Measurements from ENCODE around the gene SMOC2. TPM values are rescaled to one million over a fixed set of nuclear protein-coding genes. Genes with fewer than 3 reads are reported as not detected.

SMOC2 gene
- polyA plus RNA-seq, 1 donor from 2014 or later = 0.50 TPM

DNA sequence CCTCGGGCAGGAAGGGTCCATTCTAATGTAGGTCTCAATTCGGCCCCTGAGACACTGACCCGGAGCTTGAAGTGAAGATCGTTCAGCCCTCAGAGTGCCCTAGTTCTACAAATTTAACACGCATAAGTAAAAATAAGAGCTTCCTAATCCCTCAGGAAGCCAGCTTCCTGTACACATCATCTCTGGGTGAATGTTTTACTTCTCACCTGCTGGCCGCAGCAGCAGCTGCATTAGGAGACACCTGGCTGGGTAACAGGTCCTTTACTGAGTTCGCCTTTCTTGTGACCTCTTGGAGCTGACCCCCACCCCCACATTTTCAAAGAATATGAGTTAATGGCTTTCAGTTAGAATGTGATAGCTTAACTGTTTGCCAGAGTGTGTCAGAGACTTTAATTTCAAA is 165.0 kb downstream of the SMOC2 start:
- H2AFZ ChIP-seq (ENCODE audit: low read depth, low read length) = no peak overlapping the region
- TF ChIP-seq TAF1 (IDR thresholded peaks at IDR 0.05; ENCODE audit: low read depth) = no peak
- no peak for TF ChIP-seq RAD21 (conservative IDR thresholded peaks at IDR 0.05)
- TF ChIP-seq, protein P1, sequence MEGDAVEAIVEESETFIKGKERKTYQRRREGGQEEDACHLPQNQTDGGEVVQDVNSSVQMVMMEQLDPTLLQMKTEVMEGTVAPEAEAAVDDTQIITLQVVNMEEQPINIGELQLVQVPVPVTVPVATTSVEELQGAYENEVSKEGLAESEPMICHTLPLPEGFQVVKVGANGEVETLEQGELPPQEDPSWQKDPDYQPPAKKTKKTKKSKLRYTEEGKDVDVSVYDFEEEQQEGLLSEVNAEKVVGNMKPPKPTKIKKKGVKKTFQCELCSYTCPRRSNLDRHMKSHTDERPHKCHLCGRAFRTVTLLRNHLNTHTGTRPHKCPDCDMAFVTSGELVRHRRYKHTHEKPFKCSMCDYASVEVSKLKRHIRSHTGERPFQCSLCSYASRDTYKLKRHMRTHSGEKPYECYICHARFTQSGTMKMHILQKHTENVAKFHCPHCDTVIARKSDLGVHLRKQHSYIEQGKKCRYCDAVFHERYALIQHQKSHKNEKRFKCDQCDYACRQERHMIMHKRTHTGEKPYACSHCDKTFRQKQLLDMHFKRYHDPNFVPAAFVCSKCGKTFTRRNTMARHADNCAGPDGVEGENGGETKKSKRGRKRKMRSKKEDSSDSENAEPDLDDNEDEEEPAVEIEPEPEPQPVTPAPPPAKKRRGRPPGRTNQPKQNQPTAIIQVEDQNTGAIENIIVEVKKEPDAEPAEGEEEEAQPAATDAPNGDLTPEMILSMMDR (IDR thresholded peaks at IDR 0.05; ENCODE audit: poor library complexity, severe bottlenecking) = no peak
- no peak for TF ChIP-seq EP300 (conservative IDR thresholded peaks at IDR 0.05; ENCODE audit: poor library complexity, severe bottlenecking)
- TF ChIP-seq MXI1 (conservative IDR thresholded peaks at IDR 0.05; ENCODE audit: poor library complexity, severe bottlenecking) = no peak
- TF ChIP-seq POLR2AphosphoS5 (IDR thresholded peaks at IDR 0.05) = no peak
- TF ChIP-seq, protein P2, sequence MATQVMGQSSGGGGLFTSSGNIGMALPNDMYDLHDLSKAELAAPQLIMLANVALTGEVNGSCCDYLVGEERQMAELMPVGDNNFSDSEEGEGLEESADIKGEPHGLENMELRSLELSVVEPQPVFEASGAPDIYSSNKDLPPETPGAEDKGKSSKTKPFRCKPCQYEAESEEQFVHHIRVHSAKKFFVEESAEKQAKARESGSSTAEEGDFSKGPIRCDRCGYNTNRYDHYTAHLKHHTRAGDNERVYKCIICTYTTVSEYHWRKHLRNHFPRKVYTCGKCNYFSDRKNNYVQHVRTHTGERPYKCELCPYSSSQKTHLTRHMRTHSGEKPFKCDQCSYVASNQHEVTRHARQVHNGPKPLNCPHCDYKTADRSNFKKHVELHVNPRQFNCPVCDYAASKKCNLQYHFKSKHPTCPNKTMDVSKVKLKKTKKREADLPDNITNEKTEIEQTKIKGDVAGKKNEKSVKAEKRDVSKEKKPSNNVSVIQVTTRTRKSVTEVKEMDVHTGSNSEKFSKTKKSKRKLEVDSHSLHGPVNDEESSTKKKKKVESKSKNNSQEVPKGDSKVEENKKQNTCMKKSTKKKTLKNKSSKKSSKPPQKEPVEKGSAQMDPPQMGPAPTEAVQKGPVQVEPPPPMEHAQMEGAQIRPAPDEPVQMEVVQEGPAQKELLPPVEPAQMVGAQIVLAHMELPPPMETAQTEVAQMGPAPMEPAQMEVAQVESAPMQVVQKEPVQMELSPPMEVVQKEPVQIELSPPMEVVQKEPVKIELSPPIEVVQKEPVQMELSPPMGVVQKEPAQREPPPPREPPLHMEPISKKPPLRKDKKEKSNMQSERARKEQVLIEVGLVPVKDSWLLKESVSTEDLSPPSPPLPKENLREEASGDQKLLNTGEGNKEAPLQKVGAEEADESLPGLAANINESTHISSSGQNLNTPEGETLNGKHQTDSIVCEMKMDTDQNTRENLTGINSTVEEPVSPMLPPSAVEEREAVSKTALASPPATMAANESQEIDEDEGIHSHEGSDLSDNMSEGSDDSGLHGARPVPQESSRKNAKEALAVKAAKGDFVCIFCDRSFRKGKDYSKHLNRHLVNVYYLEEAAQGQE (IDR thresholded peaks at IDR 0.05; ENCODE audit: borderline replicate concordance) = no peak
- TF ChIP-seq EZH2 (IDR thresholded peaks at IDR 0.05; ENCODE audit: borderline replicate concordance, insufficient read depth, low read length, poor library complexity, severe bottlenecking) = no peak
- no peak for TF ChIP-seq SMC3 (conservative IDR thresholded peaks at IDR 0.05; ENCODE audit: poor library complexity)
- H4K20me1 ChIP-seq (ENCODE audit: insufficient read depth) = no peaks in the 10 kb centered on the region
- no peaks in the 10 kb centered on the region for H3K79me2 ChIP-seq (replicated peaks; ENCODE audit: insufficient read depth, low read length)
- H3F3A ChIP-seq (ENCODE audit: insufficient read depth, low read length, poor library complexity, severe bottlenecking) = peaks cover 3% of the 10 kb centered on the region
- H3K9me2 ChIP-seq (ENCODE audit: insufficient read depth, low read length) = no peaks in the 10 kb centered on the region
- no peaks in the 10 kb centered on the region for H3K36me3 ChIP-seq (ENCODE audit: insufficient read depth, low read length)
- H3K4me3 ChIP-seq (ENCODE audit: low read length) = no peak overlapping the region
- no peaks in the 10 kb centered on the region for H3K27me3 ChIP-seq (ENCODE audit: insufficient read depth, low read depth, low read length)
- H3K9ac ChIP-seq (ENCODE audit: low read length) = no peak overlapping the region
- no peak overlapping the region for H3K27ac ChIP-seq (ENCODE audit: low read length)
- H3K9me3 ChIP-seq (ENCODE audit: low read length) = no peaks in the 10 kb centered on the region
- H3K4me2 ChIP-seq (ENCODE audit: low read length) = no peak overlapping the region

- no peak overlapping the region for H3K4me2 ChIP-seq (ENCODE audit: low read length)
- H3K9me2 ChIP-seq (ENCODE audit: insufficient read depth, low read length) = no peaks in the 10 kb centered on the region
- no peaks in the 10 kb centered on the region for H3K36me3 ChIP-seq (ENCODE audit: insufficient read depth, low read length)
- no peak overlapping the region for H3K9ac ChIP-seq (ENCODE audit: low read length)
- no peaks in the 10 kb centered on the region for H4K20me1 ChIP-seq (ENCODE audit: insufficient read depth)
- H3K4me3 ChIP-seq (ENCODE audit: low read length) = no peak overlapping the region
- H3F3A ChIP-seq (ENCODE audit: insufficient read depth, low read length, poor library complexity, severe bottlenecking) = no peaks in the 10 kb centered on the region
- no peaks in the 10 kb centered on the region for H3K79me2 ChIP-seq (replicated peaks; ENCODE audit: insufficient read depth, low read length)
- H2AFZ ChIP-seq (ENCODE audit: low read depth, low read length) = no peak overlapping the region
- no peak overlapping the region for H3K27ac ChIP-seq (ENCODE audit: low read length)
- TF ChIP-seq, protein P1 (IDR thresholded peaks at IDR 0.05; ENCODE audit: poor library complexity, severe bottlenecking) = no peak
- TF ChIP-seq MXI1 (conservative IDR thresholded peaks at IDR 0.05; ENCODE audit: poor library complexity, severe bottlenecking) (no peak), POLR2AphosphoS5 (IDR thresholded peaks at IDR 0.05) (no peak), EP300 (conservative IDR thresholded peaks at IDR 0.05; ENCODE audit: poor library complexity, severe bottlenecking) (no peak), SMC3 (conservative IDR thresholded peaks at IDR 0.05; ENCODE audit: poor library complexity) (no peak), TAF1 (IDR thresholded peaks at IDR 0.05; ENCODE audit: low read depth) (no peak), RAD21 (conservative IDR thresholded peaks at IDR 0.05) (no peak), EZH2 (IDR thresholded peaks at IDR 0.05; ENCODE audit: borderline replicate concordance, insufficient read depth, low read length, poor library complexity, severe bottlenecking) (no peak)
- TF ChIP-seq, protein P2 (IDR thresholded peaks at IDR 0.05; ENCODE audit: borderline replicate concordance) = no peak
- no peaks in the 10 kb centered on the region for H3K27me3 ChIP-seq (ENCODE audit: insufficient read depth, low read depth, low read length)
- H3K9me3 ChIP-seq (ENCODE audit: low read length) = no peaks in the 10 kb centered on the region
Observed at GRCh38 chr6:168606722-168607121, 165.7 kb downstream of the SMOC2 start.
